Endothelial cell of umbilical vein (primary cell): Measurements from ENCODE around the gene SPTBN4. TPM values are rescaled to one million over a fixed set of nuclear protein-coding genes. Genes with fewer than 3 reads are reported as not detected.

Experiments used
- BruUV-seq: library from RNA; stranded (reverse); fragments of 400-500 nt; replicated peaks from 2 replicates; lab custom pipeline; 2021; lab: Mats Ljungman, UMichigan
- CTCF ChIA-PET: fragments of 300-600, 350-600 bp; sonication (Branson Sonifier 250); formaldehyde crosslinking; loops from one replicate; lab custom pipeline; 2021; ENCODE audit warnings: antibody characterized with exemption, inconsistent platforms; lab: Charles Lee
- POLR2A ChIA-PET: fragments of 300-600, 350-600 bp; sonication (Branson Sonifier 250); formaldehyde crosslinking; loops from one replicate; lab custom pipeline; 2021; ENCODE audit warnings: antibody characterized with exemption, inconsistent platforms; lab: Charles Lee
- DNase-seq: peaks from one replicate; pipeline ENCODE4 v3.0.0-alpha.2; 2011; ENCODE audit warnings: low read depth, low spot score
- FAIRE-seq: peaks from 2 replicates; lab custom pipeline; 2011; peaks lifted over from hg19 to GRCh38; lab: Jason Lieb, UNC
- H2AFZ ChIP-seq: 2 replicates; pipeline ENCODE4 v1.6.0; 2012; ENCODE audit warnings: low read depth, low read length, control low read depth, inconsistent platforms
- H3K27ac ChIP-seq: 2 replicates; pipeline ENCODE4 v1.5.1; 2011; ENCODE audit warnings: low read depth, mild to moderate bottlenecking, control low read depth, low read length, moderate library complexity; ENCODE audit not compliant: insufficient read depth
- H3K27me3 ChIP-seq, 2 experiments: 2 replicates each; pipeline versions ENCODE4 v1.6.0 to v1.6.1; 2011; ENCODE audit warnings: low read length in 2 of 2, mixed read lengths in 1 of 2; ENCODE audit not compliant: control insufficient read depth in 2 of 2, insufficient read depth in 2 of 2
- H3K36me3 ChIP-seq, 2 experiments: 2 replicates in 1 of 2; 3 replicates in 1 of 2; pipeline ENCODE4 v1.5.1; 2011; ENCODE audit warnings: low read length in 2 of 2, mild to moderate bottlenecking in 1 of 2, moderate library complexity in 1 of 2; ENCODE audit not compliant: control insufficient read depth in 2 of 2, insufficient read depth in 2 of 2; ENCODE audit errors: extremely low read depth in 1 of 2
- H3K4me1 ChIP-seq: 3 replicates; pipeline ENCODE4 v1.5.1; 2011; ENCODE audit warnings: mild to moderate bottlenecking, low read length; ENCODE audit not compliant: control insufficient read depth, insufficient read depth; ENCODE audit errors: extremely low read depth
- H3K4me2 ChIP-seq: 2 replicates; pipeline ENCODE4 v1.6.1; 2011; ENCODE audit warnings: low read length, control low read depth, mixed read lengths; ENCODE audit not compliant: insufficient read depth
- H3K4me3 ChIP-seq, 3 experiments: fragments of 200-600 bp in 1 of 3; sonication (generic), shearing (Covaris generic) in 1 of 3; replicated peaks in 1 of 3; 2 replicates each; pipeline ENCODE4 v1.5.1; 2011 to 2016; ENCODE audit warnings: control low read depth in 3 of 3, low read length in 3 of 3, mild to moderate bottlenecking in 2 of 3, inconsistent platforms in 1 of 3, low read depth in 1 of 3, moderate library complexity in 1 of 3; ENCODE audit not compliant: insufficient read depth in 1 of 3
- H3K79me2 ChIP-seq: 2 replicates; pipeline ENCODE4 v1.6.0; 2012; ENCODE audit warnings: low read length, inconsistent platforms; ENCODE audit not compliant: control insufficient read depth, insufficient read depth
- H3K9ac ChIP-seq: replicated peaks from 2 replicates; pipeline ENCODE3; 2011; ENCODE audit warnings: low read length, control low read depth; ENCODE audit not compliant: insufficient read depth; ENCODE audit errors: extremely low read depth
- H3K9me1 ChIP-seq: replicated peaks from 3 replicates; pipeline ENCODE4 v1.6.0; 2011; ENCODE audit warnings: mild to moderate bottlenecking, low read length; ENCODE audit not compliant: control insufficient read depth, insufficient read depth; ENCODE audit errors: extremely low read depth
- H3K9me3 ChIP-seq: replicated peaks from 2 replicates; pipeline ENCODE4 v1.5.1; 2012; ENCODE audit warnings: low read length, inconsistent platforms; ENCODE audit not compliant: control insufficient read depth, insufficient read depth
- H4K20me1 ChIP-seq: replicated peaks from 2 replicates; pipeline ENCODE3; 2011; ENCODE audit warnings: mild to moderate bottlenecking, low read length; ENCODE audit not compliant: control insufficient read depth, insufficient read depth; ENCODE audit errors: extremely low read depth
- EZH2 ChIP-seq: IDR thresholded peaks from 2 replicates; pipeline ENCODE4 v1.6.1; 2012; ENCODE audit warnings: borderline replicate concordance, low read depth, mild to moderate bottlenecking, moderate library complexity, low read length, inconsistent platforms; ENCODE audit not compliant: severe bottlenecking
- FOS ChIP-seq: IDR thresholded peaks from 2 replicates; pipeline ENCODE4 v1.6.1; 2011; ENCODE audit warnings: mild to moderate bottlenecking, low read length, moderate library complexity, borderline replicate concordance; ENCODE audit not compliant: insufficient read depth
- GATA2 ChIP-seq: IDR thresholded peaks from 2 replicates; pipeline ENCODE4 v1.7.0; 2011; ENCODE audit warnings: low read depth, mild to moderate bottlenecking, moderate library complexity, mixed read lengths, low read length; ENCODE audit not compliant: insufficient read length, insufficient read depth
- JUN ChIP-seq: IDR thresholded peaks from 2 replicates; pipeline ENCODE4 v1.6.1; 2011; ENCODE audit warnings: borderline replicate concordance, low read depth; ENCODE audit not compliant: insufficient read length, insufficient read depth
- MYC ChIP-seq: IDR thresholded peaks from one replicate; pipeline ENCODE4 v1.6.1; 2011; ENCODE audit warnings: mild to moderate bottlenecking, low read depth, low read length
- POLR2A ChIP-seq: IDR thresholded peaks from 2 replicates; pipeline ENCODE4 v1.6.1; 2012; ENCODE audit warnings: low read depth, mild to moderate bottlenecking, control low read depth, low read length
- POLR2AphosphoS5 ChIP-seq: IDR thresholded peaks from 2 replicates; pipeline ENCODE4 v1.6.1; 2012; ENCODE audit warnings: low read depth, mild to moderate bottlenecking, control low read depth, low read length, moderate library complexity; ENCODE audit not compliant: insufficient read depth
- dilution Hi-C: fragments of 300-500 bp; cut with MboI; formaldehyde crosslinking; loops from one replicate; pipeline ENCODE4 v1.15.0; 2019; ENCODE audit warnings: low sequenced_read_pairs; ENCODE audit not compliant: extremely low pct_ligation_motif_present
- intact Hi-C: fragments of 100-400 bp; cut with micrococcal nuclease; formaldehyde crosslinking; loops from one replicate; pipeline ENCODE4 v1.10.0; 2022
- polyA plus RNA-seq, 4 experiments: library from polyadenylated mRNA; depleted of rRNA in 3 of 4; stranded (reverse) in 3 of 4; unstranded in 1 of 4; fragments of >200 nt; gene quantifications; 2 replicates each; pipeline versions ENCODE4 v1.2.1 to v1.2.3, GENCODE V29; 2011 to 2012; ENCODE audit warnings: missing spikeins in 1 of 4
- total RNA-seq: library from RNA; stranded (reverse); gene quantifications from 2 replicates; pipeline ENCODE4 v1.2.3, GENCODE V29; 2021
- TF ChIP-seq, protein P1 (sequence below), 2 donors: IDR thresholded peaks; 1 replicate in 1 of 2; 2 replicates in 1 of 2; pipeline ENCODE4 v1.5.1; 2011; ENCODE audit warnings: low read length in 2 of 2, mild to moderate bottlenecking in 2 of 2, moderate library complexity in 2 of 2, control low read depth in 1 of 2, inconsistent platforms in 1 of 2, low read depth in 1 of 2; ENCODE audit not compliant: insufficient read depth in 1 of 2; ENCODE audit errors: extremely low read depth in 1 of 2
- TF ChIP-seq, protein P2 (sequence below): IDR thresholded peaks from 2 replicates; pipeline ENCODE4 v1.6.1; 2011; ENCODE audit not compliant: insufficient read depth, insufficient read length

The SPTBN4 gene
- total and polyA plus RNA-seq, 2 donors (not counting 3 experiments of a cell fraction or from before 2014, with no cell fraction given) = 0.33 TPM; not detected in 1

DNA sequence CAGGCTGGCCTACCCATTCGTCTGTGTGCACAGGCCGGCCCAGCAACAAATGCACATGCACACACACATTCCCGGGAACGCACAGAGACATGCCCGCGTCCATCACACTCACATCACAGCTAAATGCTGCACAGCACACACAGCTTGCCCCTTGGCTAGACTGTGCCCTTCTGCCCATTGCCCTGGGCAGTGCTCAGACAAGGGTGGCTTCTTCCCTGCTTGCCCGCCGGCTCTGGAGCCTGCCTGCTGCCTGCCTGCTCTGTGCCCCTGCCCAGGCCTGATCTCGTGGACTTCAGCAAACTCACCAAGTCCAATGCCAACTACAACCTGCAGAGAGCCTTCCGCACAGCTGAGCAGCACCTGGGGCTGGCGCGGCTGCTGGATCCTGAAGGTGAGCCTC lies 30.4 kb downstream of the SPTBN4 start:
- Histone ChIP-seq H3K79me2 (no peaks in the 10 kb centered on the region), H4K20me1 (no peaks in the 10 kb centered on the region), H3K4me2 (no peak overlapping the region), H3K36me3 (no peaks in the 10 kb centered on the region), H3K4me1 (no peaks in the 10 kb centered on the region), H3K9me1 (no peaks in the 10 kb centered on the region), H3K9ac (no peak overlapping the region), H3K27ac (no peak overlapping the region), H3K27me3 (peaks cover 0 to 3% of the 10 kb centered on the region in 2 experiments), H3K9me3 (no peaks in the 10 kb centered on the region), H3K4me3 (no peak overlapping the region), H2AFZ (no peak overlapping the region)
- TF ChIP-seq, protein P1, sequence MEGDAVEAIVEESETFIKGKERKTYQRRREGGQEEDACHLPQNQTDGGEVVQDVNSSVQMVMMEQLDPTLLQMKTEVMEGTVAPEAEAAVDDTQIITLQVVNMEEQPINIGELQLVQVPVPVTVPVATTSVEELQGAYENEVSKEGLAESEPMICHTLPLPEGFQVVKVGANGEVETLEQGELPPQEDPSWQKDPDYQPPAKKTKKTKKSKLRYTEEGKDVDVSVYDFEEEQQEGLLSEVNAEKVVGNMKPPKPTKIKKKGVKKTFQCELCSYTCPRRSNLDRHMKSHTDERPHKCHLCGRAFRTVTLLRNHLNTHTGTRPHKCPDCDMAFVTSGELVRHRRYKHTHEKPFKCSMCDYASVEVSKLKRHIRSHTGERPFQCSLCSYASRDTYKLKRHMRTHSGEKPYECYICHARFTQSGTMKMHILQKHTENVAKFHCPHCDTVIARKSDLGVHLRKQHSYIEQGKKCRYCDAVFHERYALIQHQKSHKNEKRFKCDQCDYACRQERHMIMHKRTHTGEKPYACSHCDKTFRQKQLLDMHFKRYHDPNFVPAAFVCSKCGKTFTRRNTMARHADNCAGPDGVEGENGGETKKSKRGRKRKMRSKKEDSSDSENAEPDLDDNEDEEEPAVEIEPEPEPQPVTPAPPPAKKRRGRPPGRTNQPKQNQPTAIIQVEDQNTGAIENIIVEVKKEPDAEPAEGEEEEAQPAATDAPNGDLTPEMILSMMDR (IDR thresholded peaks at IDR 0.05; ENCODE audit: extremely low read depth in 1 of 2, insufficient read depth in 1 of 2, low read depth in 1 of 2, low read length in 2 of 2) = no peak
- no peak for TF ChIP-seq POLR2AphosphoS5
- no peak for TF ChIP-seq FOS
- no peak for TF ChIP-seq GATA2
- DNase-seq = no peak
- CTCF ChIA-PET = no interaction called here
- FAIRE-seq = no peak
- BruUV-seq = no TSS peak
- dilution Hi-C loops (no loop called here), intact Hi-C loops (no loop called here)
- POLR2A ChIA-PET = no interaction called here

DNA sequence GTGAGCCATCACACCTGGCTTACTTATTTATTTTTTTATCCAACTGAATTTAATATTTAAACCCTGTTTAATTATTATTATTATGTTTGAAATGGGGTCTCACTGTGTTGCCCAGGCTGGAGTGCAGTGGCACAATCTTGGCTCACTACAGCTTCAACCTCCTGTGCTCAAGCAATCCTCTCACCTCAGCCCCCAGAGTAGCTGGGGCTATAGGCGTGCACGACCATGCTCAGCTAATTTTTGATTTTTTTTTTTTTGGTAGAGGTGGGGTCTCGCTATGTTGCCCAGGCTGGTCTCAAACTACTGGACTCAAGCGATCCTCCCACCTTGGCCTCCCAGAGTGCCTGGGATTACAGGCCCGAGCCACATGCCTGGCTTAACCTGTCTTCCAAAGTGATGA lies 32.5 kb downstream of the SPTBN4 start:
- no peak overlapping the region for H3K4me3 ChIP-seq
- H2AFZ ChIP-seq = no peak overlapping the region
- no peaks in the 10 kb centered on the region for H4K20me1 ChIP-seq
- FAIRE-seq (no peak), DNase-seq (no peak)
- H3K36me3 ChIP-seq = no peaks in the 10 kb centered on the region
- H3K79me2 ChIP-seq = no peaks in the 10 kb centered on the region
- POLR2A ChIA-PET = no interaction called here
- CTCF ChIA-PET = interaction anchor here (0.8 to 2.8 kb wide), 6 partner anchors 8 to 135 kb away, joined by 3 to 8 read pairs (median 3); no protein-coding TSS in a partner anchor
- intact Hi-C loops = no loop called here
- H3K9me1 ChIP-seq = no peaks in the 10 kb centered on the region
- H3K9ac ChIP-seq = no peak overlapping the region
- H3K4me2 ChIP-seq = no peak overlapping the region
- H3K27ac ChIP-seq = no peak overlapping the region
- no TSS peak for BruUV-seq
- TF ChIP-seq GATA2 (no peak), FOS (no peak), POLR2A (no peak), EZH2 (no peak), JUN (no peak), POLR2AphosphoS5 (no peak), MYC (no peak)
- TF ChIP-seq, protein P2, sequence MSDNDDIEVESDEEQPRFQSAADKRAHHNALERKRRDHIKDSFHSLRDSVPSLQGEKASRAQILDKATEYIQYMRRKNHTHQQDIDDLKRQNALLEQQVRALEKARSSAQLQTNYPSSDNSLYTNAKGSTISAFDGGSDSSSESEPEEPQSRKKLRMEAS = no peak
- TF ChIP-seq, protein P1 (IDR thresholded peaks at IDR 0.05; ENCODE audit: extremely low read depth in 1 of 2, insufficient read depth in 1 of 2, low read depth in 1 of 2, low read length in 2 of 2) = no peak
- H3K4me1 ChIP-seq = no peaks in the 10 kb centered on the region
- dilution Hi-C loops = no loop called here
- H3K9me3 ChIP-seq = no peaks in the 10 kb centered on the region
- no peaks in the 10 kb centered on the region for H3K27me3 ChIP-seq
